ENCODE measurements around the gene PLBD1. TPM values are rescaled to one million over a fixed set of nuclear protein-coding genes. Genes with fewer than 3 reads are reported as not detected.

The PLBD1 gene
- total RNA-seq, 4 donors from 2014 or later, result 4.1 to 18.7 (median 6.6) TPM

GRCh38 chr12:14545144-14546124, 22.2 kb downstream of the PLBD1 start:
- Histone ChIP-seq H3K27me3 (no peaks in the 10 kb centered on the region), H3K27ac (replicated peaks in 1 of 4) (no peak overlapping the region), H3K4me3 (no peak overlapping the region), H3K36me3 (no peaks in the 10 kb centered on the region), H3K9me3 (no peaks in the 10 kb centered on the region), H3K4me1 (no peaks in the 10 kb centered on the region)
- 86% methylated on average over 7 of the region's 7 CpGs for WGBS
- TF ChIP-seq EP300 (IDR thresholded peaks at IDR 0.05), result no peak
- no peak for TF ChIP-seq POLR2A (IDR thresholded peaks at IDR 0.05; ENCODE audit: low read depth)
- TF ChIP-seq CTCF (IDR thresholded peaks at IDR 0.05), result no peak
- no peak for DNase-seq (ENCODE audit: extremely low spot score)
- intact Hi-C loops (cut with DNase I), result no loop called here

- Histone ChIP-seq H3K27me3 (no peaks in the 10 kb centered on the region), H3K4me3 (no peak overlapping the region), H3K4me1 (no peaks in the 10 kb centered on the region), H3K9me3 (no peaks in the 10 kb centered on the region), H3K27ac (replicated peaks in 1 of 4) (no peak overlapping the region), H3K36me3 (peaks cover 0 to 7% (median 0%) of the 10 kb centered on the region in 4 donors)
- TF ChIP-seq CTCF (IDR thresholded peaks at IDR 0.05) (no peak), POLR2AphosphoS5 (IDR thresholded peaks at IDR 0.05) (no peak), EP300 (IDR thresholded peaks at IDR 0.05) (no peak), POLR2A (IDR thresholded peaks at IDR 0.05; ENCODE audit: low read depth) (no peak)
- intact Hi-C loops (cut with DNase I), result no loop called here
- WGBS, result 88% methylated on average over 4 of the region's 4 CpGs
- no peak for DNase-seq (ENCODE audit: extremely low spot score)
Measured at GRCh38 chr12:14540801-14541462, 26.8 kb downstream of the PLBD1 start.

- Histone ChIP-seq H3K27ac (replicated peaks in 1 of 4) (no peak overlapping the region), H3K4me1 (no peaks in the 10 kb centered on the region), H3K36me3 (peaks cover 0 to 25% (median 3%) of the 10 kb centered on the region in 4 donors), H3K27me3 (no peaks in the 10 kb centered on the region), H3K9me3 (no peaks in the 10 kb centered on the region), H3K4me3 (no peak overlapping the region)
- WGBS, result 96% methylated on average over 5 of the region's 5 CpGs
- no peak for DNase-seq (ENCODE audit: extremely low spot score)
- TF ChIP-seq EP300 (IDR thresholded peaks at IDR 0.05), result no peak
- TF ChIP-seq POLR2AphosphoS5 (IDR thresholded peaks at IDR 0.05), result no peak
- TF ChIP-seq CTCF (IDR thresholded peaks at IDR 0.05), result no peak
- TF ChIP-seq POLR2A (IDR thresholded peaks at IDR 0.05; ENCODE audit: low read depth), result no peak
- intact Hi-C loops (cut with DNase I), result no loop called here
Measured at GRCh38 chr12:14537088-14537487, 30.6 kb downstream of the PLBD1 start.

GRCh38 chr12:14532152-14532551, 35.5 kb downstream of the PLBD1 start:
- peak; percentile 86 for DNase-seq (ENCODE audit: extremely low spot score)
- intact Hi-C loops (cut with DNase I), result no loop called here
- H3K27ac ChIP-seq (replicated peaks in 1 of 4), result no peak overlapping the region
- H3K9me3 ChIP-seq, result no peaks in the 10 kb centered on the region
- H3K4me3 ChIP-seq, result no peak overlapping the region
- no peaks in the 10 kb centered on the region for H3K27me3 ChIP-seq
- TF ChIP-seq POLR2AphosphoS5 (IDR thresholded peaks at IDR 0.05), result no peak
- peaks cover 0 to 26% (median 3%) of the 10 kb centered on the region in 4 donors for H3K36me3 ChIP-seq
- no peaks in the 10 kb centered on the region for H3K4me1 ChIP-seq
- 87% methylated on average over 8 of the region's 10 CpGs for WGBS

GRCh38 chr12:14525964-14526363, 41.7 kb downstream of the PLBD1 start:
- no peaks in the 10 kb centered on the region for H3K27me3 ChIP-seq
- H3K36me3 ChIP-seq, result no peaks in the 10 kb centered on the region
- H3K4me3 ChIP-seq, result no peak overlapping the region
- intact Hi-C loops (cut with DNase I), result no loop called here
- 92% methylated on average over 2 of the region's 2 CpGs for WGBS
- no peaks in the 10 kb centered on the region for H3K4me1 ChIP-seq
- no peak for TF ChIP-seq EP300 (IDR thresholded peaks at IDR 0.05)
- TF ChIP-seq CTCF (IDR thresholded peaks at IDR 0.05), result no peak
- TF ChIP-seq POLR2A (IDR thresholded peaks at IDR 0.05; ENCODE audit: low read depth), result no peak
- H3K27ac ChIP-seq (replicated peaks in 1 of 4), result no peak overlapping the region
- H3K9me3 ChIP-seq, result peaks cover 0 to 30% (median 15%) of the 10 kb centered on the region in 4 donors
- no peak for DNase-seq (ENCODE audit: extremely low spot score)
